Activated CD4-positive, alpha-beta T cell treated with anti-CD3 and anti-CD28 coated beads, Interleukin-2, amount 10 ng/mL, durations not matched to agents 7 days and 5 days (primary cell): ENCODE data around the gene ITPRID2. TPM values are rescaled to one million over a fixed set of nuclear protein-coding genes. Genes with fewer than 3 reads are reported as not detected.
"Not testable (repeated sequence)": the region's sequence is repeated elsewhere in the genome, so short reads cannot be mapped to it uniquely, and the experiment has no call there.

Experiments used
- CTCF ChIA-PET: fragments of 350-600 bp; sonication (Branson Sonifier 250); formaldehyde crosslinking; loops from one replicate; lab custom pipeline; 2021; ENCODE audit warnings: antibody characterized with exemption; lab: Charles Lee
- POLR2A ChIA-PET: fragments of 350-600 bp; sonication (Branson Sonifier 250); formaldehyde crosslinking; loops from one replicate; lab custom pipeline; 2021; ENCODE audit warnings: antibody characterized with exemption; lab: Charles Lee
- DNase-seq: peaks from one replicate; pipeline ENCODE4 v3.0.0-alpha.2; 2020
- H3K27ac Mint-ChIP-seq: one replicate; pipeline ENCODE4 v1.8.0; 2021; ENCODE audit warnings: mild to moderate bottlenecking, moderate library complexity, mixed read lengths
- H3K27me3 Mint-ChIP-seq: one replicate; pipeline ENCODE4 v1.8.0; 2021; ENCODE audit warnings: mixed read lengths
- H3K36me3 Mint-ChIP-seq: one replicate; pipeline ENCODE4 v1.8.0; 2021; ENCODE audit warnings: low read depth, mixed read lengths
- H3K4me1 Mint-ChIP-seq: one replicate; pipeline ENCODE4 v1.8.0; 2021; ENCODE audit warnings: mixed read lengths
- H3K4me3 Mint-ChIP-seq: one replicate; pipeline ENCODE4 v1.8.0; 2021; ENCODE audit warnings: mild to moderate bottlenecking, moderate library complexity, mixed read lengths
- H3K9me3 Mint-ChIP-seq: one replicate; pipeline ENCODE4 v1.8.0; 2021; ENCODE audit warnings: mixed read lengths
- total RNA-seq, 2 experiments: library from RNA; stranded (reverse); gene quantifications; one replicate each; pipeline ENCODE4 v1.2.3, GENCODE V29; 2021

The ITPRID2 gene
- total RNA-seq, 2 experiments from 2014 or later = 56.9 to 68.3 TPM

DNA sequence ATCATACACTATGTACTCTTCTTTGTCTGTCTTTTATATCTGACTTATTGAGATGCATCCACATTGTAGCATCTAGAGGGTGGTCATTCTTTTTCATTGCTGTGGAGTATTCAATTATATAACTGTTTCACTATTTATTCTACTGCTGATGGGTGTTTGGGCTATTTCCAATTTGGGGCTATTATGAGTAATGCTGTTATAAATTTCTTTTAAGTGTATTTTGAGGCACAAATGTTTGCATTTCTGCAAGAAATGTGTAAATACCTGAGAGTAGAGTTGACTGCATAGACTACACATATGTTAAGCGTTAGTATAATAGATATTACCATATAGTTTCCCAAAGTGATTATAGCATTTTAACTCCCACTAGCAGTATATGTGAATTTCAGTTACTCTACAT is 67.2 kb downstream of the ITPRID2 start:
- H3K4me3 Mint-ChIP-seq = no peak overlapping the region
- ChIA-PET CTCF (interaction anchor here (0.8 kb wide), 1 partner anchor 41 kb away, joined by 3 read pairs; no protein-coding TSS in a partner anchor), POLR2A (no interaction called here)
- no peaks in the 10 kb centered on the region for H3K36me3 Mint-ChIP-seq
- no peak for DNase-seq
- H3K9me3 Mint-ChIP-seq = no peaks in the 10 kb centered on the region
- H3K27me3 Mint-ChIP-seq = peaks cover 9% of the 10 kb centered on the region
- no peak overlapping the region for H3K27ac Mint-ChIP-seq
- peaks cover 11% of the 10 kb centered on the region for H3K4me1 Mint-ChIP-seq

DNA sequence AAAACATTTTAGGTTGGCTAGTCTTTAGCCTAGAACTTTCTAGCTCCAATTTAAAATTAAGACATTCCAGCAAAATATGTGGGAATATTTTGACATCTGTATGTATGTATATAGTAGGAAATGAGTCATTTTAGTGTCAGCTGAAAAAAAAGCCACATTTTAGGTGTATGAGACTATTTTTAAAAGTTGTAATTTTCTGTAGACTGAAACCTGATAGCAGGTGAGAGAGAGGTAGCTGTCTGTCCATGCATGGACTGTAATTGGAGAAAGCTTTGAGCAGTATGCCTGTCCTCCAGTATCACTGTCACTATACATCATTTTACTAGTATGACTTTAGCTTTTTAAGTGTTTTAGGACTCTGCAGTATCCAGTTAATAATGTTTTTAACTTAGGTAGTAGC is 68.0 kb downstream of the ITPRID2 start:
- H3K36me3 Mint-ChIP-seq = no peaks in the 10 kb centered on the region
- no peak overlapping the region for H3K27ac Mint-ChIP-seq
- ChIA-PET CTCF (interaction anchor here (0.8 kb wide), 1 partner anchor 40 kb away, joined by 3 read pairs; no protein-coding TSS in a partner anchor), POLR2A (no interaction called here)
- H3K27me3 Mint-ChIP-seq = peaks cover 9% of the 10 kb centered on the region
- no peaks in the 10 kb centered on the region for H3K9me3 Mint-ChIP-seq
- H3K4me1 Mint-ChIP-seq = peaks cover 3% of the 10 kb centered on the region
- DNase-seq = no peak
- H3K4me3 Mint-ChIP-seq = no peak overlapping the region

DNA sequence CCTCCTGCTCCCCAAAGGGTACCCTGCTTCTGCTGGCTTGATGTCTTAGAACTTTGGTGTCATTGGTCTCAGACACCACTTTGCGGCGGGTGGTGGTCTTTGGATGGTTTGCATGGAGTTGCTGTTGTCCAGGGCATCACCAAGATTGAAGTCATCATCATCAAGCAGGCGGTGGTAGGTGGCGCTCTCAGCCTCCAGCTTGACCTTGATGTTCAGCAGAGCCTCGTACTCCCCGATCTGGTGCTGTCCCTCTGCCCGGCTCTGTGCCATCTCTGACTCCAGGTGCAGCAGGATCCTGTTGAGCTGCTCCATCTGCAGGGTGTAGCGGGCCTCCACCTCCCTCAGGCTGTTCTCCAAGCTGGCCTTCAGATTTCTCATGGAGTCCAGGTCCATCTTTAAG is 69.6 kb downstream of the ITPRID2 start:
- H3K27ac Mint-ChIP-seq, H3K4me3 Mint-ChIP-seq, CTCF ChIA-PET, DNase-seq, H3K4me1 Mint-ChIP-seq, H3K9me3 Mint-ChIP-seq, H3K36me3 Mint-ChIP-seq, POLR2A ChIA-PET: not testable (repeated sequence)
- H3K27me3 Mint-ChIP-seq = peaks cover 11% of the 10 kb centered on the region

DNA sequence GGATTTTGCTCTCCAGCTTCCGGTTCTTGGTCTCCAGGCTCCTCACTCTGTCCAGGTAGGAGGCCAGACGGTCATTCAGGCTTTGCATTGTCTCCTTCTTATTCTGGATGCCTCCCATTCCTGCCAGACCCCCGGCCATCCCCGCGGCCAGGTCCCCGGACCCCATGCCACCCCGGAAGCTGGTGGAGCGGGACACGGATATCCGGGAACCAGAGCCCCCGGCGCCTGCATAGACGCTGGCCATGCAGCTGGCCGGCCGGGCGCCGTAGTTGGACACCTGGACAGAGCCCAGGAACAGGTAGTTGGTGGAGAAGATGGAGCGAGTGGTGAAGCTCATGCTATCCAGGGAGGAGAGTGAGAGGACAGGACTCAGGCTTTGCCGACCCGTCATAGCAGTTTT is 70.6 kb downstream of the ITPRID2 start:
- ChIA-PET POLR2A (no interaction called here), CTCF (interaction anchor here (1.1 kb wide), 1 partner anchor 12 kb away, joined by 3 read pairs; no protein-coding TSS in a partner anchor)
- no peak for DNase-seq
- Mint-ChIP-seq H3K4me1 (no peaks in the 10 kb centered on the region), H3K36me3 (no peaks in the 10 kb centered on the region), H3K27ac (no peak overlapping the region), H3K4me3 (no peak overlapping the region), H3K27me3 (peaks cover 17% of the 10 kb centered on the region), H3K9me3 (no peaks in the 10 kb centered on the region)

DNA sequence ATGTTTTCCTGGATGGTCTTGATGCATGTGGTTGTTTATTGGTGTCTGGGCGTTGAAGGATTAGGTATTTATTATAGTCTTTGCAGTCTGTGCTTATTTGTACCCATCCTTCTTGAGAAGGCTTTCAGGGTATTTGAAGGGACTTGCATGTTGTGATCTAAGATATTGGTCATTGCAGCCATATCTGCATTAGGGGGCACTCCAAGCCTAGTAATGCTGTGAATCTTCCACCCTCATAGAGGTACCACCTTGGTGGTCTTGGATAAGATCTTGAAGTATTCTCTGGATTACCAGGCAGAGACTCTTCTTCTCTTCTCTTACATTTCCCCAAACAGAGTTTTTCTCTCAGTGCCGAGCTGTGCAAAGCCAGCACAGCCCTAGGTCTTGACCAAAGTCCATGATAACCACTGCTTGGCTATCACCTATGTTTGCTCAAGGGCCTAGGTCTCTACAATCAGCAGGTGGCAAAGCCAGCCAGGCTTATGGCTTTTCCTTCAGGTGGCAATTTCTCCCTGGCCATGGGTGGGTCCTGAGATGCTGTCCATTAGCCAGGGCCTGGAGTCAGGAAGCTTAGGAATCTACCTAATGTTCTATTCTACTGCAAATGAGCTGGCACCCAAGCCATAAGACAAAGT is 78.7 kb downstream of the ITPRID2 start:
- ChIA-PET CTCF (no interaction called here), POLR2A (interaction anchor here (0.7 kb wide), 1 partner anchor 33 kb away, joined by 9 read pairs; no protein-coding TSS in a partner anchor)
- Mint-ChIP-seq H3K27me3 (peaks cover 13% of the 10 kb centered on the region), H3K4me1 (no peaks in the 10 kb centered on the region), H3K9me3 (no peaks in the 10 kb centered on the region), H3K27ac (no peak overlapping the region), H3K4me3 (no peak overlapping the region), H3K36me3 (no peaks in the 10 kb centered on the region)
- no peak for DNase-seq

DNA sequence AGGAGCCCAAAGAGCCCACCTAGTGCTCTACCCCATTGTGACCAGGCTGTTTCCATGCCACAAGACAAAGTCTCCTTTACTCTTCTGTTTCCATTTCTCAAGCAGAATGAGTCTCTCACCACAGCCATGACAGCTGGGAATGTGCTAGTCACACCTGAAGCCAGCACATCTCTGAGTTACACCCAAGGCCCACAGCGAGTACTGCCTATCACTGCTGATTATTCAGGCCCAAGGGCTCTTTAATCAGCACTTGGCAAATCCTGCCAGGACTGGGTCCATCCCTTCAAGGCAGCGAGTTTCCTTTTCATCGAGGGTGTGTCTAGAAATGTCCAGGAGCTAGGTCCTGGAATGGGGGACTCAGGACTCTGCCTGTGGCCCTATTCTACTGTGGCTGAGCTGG is 79.5 kb downstream of the ITPRID2 start:
- no peak overlapping the region for H3K4me3 Mint-ChIP-seq
- CTCF ChIA-PET = no interaction called here
- no peaks in the 10 kb centered on the region for H3K36me3 Mint-ChIP-seq
- no peak for DNase-seq
- no peaks in the 10 kb centered on the region for H3K9me3 Mint-ChIP-seq
- POLR2A ChIA-PET = no interaction called here
- H3K27me3 Mint-ChIP-seq = peaks cover 11% of the 10 kb centered on the region
- no peak overlapping the region for H3K27ac Mint-ChIP-seq
- no peaks in the 10 kb centered on the region for H3K4me1 Mint-ChIP-seq

DNA sequence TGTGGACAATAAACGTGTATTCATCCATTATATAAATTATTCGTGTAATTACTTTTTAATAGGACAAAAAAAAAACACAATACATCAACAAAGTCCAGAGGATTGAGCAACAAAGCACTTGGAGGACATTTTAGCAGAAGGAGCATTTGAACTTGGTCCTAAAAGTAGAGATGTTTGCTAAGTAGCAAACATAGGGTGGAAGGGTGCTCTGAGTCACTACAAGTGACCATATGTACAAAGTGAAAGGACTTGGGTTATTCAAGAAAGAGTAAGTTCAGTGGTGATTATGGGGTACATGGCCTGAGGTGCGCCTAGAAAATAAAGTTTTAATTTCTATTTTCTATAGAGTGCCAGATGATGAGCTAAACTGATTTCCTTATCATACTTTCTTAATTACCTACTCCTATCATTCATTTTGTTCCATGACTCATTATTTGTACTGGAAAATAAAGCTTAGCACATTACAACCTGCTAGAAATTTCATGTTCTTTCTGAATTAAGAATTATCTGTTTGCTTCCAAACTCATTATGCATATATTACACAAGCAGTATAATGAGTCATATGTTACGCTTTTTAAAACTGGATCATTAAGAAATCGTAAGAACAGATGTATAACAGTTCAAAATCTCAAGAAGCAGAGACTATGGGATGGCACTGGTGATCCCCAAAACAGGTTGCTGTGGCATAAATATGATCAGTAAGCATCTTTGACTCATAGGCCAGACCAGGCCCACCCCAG is 81.1 kb downstream of the ITPRID2 start:
- H3K4me3 Mint-ChIP-seq = no peak overlapping the region
- no peaks in the 10 kb centered on the region for H3K36me3 Mint-ChIP-seq
- peaks cover 5% of the 10 kb centered on the region for H3K27me3 Mint-ChIP-seq
- ChIA-PET POLR2A (no interaction called here), CTCF (no interaction called here)
- H3K4me1 Mint-ChIP-seq = no peaks in the 10 kb centered on the region
- no peak for DNase-seq
- no peak overlapping the region for H3K27ac Mint-ChIP-seq
- no peaks in the 10 kb centered on the region for H3K9me3 Mint-ChIP-seq

DNA sequence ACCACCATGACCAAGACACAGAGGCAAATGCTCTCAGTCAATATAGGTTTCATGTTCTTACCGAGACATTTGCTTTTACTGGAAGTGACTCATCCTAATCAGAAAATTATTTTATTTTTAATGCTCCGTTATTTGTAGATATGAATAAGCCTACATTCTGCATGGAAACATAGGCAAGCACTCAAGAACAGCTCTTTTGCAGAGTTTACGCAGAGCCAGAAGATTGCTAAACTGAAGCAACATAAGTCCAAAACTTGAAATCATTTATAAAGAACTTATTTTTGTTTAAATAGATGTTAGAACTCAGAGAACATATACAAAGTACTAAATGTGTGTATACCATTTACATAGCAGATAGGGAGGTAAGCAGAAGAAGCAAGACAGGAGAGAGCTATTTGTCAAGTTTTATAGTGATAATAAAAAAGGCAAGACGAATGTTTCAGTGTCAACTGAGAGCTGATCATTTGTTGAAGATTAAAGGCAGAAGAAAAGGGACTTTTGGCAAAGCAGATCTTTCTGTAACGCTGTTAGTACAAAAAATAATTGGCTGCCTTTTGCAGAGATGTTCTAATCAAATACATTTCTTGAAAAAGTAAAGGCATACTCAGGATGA is 81.7 kb downstream of the ITPRID2 start:
- H3K4me3 Mint-ChIP-seq = no peak overlapping the region
- DNase-seq = no peak
- peaks cover 1% of the 10 kb centered on the region for H3K4me1 Mint-ChIP-seq
- peaks cover 5% of the 10 kb centered on the region for H3K27me3 Mint-ChIP-seq
- H3K27ac Mint-ChIP-seq = no peak overlapping the region
- ChIA-PET CTCF (interaction anchor here (0.6 kb wide), 1 partner anchor 24 kb away, joined by 3 read pairs; no protein-coding TSS in a partner anchor), POLR2A (interaction anchor here (0.6 kb wide), 1 partner anchor 54 kb away, joined by 3 read pairs; no protein-coding TSS in a partner anchor)
- H3K36me3 Mint-ChIP-seq = no peaks in the 10 kb centered on the region
- no peaks in the 10 kb centered on the region for H3K9me3 Mint-ChIP-seq

DNA sequence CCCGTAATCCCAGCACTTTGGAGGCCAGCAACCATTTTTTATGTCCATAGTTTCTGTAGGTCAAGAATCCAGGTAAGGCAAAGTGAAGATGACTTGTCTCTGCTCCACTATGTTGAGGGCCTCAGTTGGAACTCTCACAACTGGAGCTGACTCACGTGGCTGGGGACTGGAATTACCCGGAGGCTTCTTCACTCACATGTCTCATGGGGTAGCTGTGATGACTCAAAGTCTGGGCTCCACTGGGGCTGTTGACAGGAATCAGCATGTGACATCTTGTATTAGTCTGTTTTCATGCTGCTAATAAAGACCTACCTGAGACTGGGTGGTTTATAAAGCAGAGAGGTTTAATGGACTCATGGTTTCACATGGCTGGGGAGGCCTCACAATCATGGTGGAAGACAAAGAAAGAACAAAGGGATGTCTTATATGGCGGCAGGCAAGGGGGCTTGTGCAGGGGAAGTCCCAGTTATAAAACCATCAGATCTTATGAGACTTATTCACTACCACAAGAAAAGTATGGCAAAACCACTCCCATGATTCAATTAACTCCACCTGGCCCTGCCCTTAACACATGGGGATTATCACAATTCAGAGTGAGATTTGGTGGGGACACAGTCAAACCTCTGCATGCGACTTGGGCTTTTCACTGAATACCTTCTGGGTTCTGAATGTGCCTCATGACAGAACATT is 86.3 kb downstream of the ITPRID2 start:
- Mint-ChIP-seq H3K9me3 (no peaks in the 10 kb centered on the region), H3K4me1 (peaks cover 1% of the 10 kb centered on the region), H3K4me3 (no peak overlapping the region), H3K27me3 (no peaks in the 10 kb centered on the region), H3K36me3 (no peaks in the 10 kb centered on the region), H3K27ac (no peak overlapping the region)
- POLR2A ChIA-PET = no interaction called here
- CTCF ChIA-PET = no interaction called here
- DNase-seq = no peak

DNA sequence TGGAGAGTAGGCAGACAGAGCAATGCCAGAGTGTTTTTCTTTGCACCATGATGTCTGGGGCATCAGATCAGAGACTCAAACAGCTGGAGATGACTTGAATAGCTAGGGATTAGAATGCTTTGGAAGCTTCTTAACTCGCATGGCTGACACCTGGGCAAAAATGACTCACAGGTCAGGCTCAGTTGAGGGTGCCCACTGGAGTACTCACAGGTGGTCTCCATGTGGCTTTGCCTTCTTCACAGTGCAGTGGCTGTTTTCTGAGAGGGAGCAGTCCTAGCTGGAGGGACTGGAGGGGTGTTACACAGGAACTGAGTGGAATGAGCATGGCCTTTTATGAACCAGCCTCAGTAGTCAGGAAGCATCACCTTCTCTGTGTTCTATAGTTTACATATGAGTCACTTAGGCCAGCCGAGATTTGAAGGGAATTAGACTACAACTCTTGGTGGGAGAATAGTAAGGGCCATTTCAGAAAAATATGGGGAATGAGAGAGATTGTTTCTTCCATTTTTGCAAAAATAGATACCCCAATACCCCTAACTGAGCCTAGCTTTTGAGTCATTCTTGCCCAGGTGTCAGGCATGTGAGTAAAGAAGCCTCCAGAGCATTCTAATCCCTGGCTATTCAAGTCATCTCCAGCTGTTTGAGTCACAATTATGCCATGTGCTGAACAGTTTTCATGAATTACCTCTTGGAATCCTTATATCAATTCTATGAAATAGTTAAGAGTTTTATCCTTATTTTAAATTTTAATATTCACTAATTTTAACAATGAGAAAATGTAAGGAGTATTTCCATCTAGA is 87.0 kb downstream of the ITPRID2 start:
- Mint-ChIP-seq H3K27ac (no peak overlapping the region), H3K36me3 (no peaks in the 10 kb centered on the region), H3K4me3 (no peak overlapping the region), H3K27me3 (no peaks in the 10 kb centered on the region), H3K9me3 (no peaks in the 10 kb centered on the region), H3K4me1 (peaks cover 1% of the 10 kb centered on the region)
- ChIA-PET CTCF (no interaction called here), POLR2A (no interaction called here)
- no peak for DNase-seq
